Lower leg skin (tissue), 3 donors: Measurements from ENCODE around the gene BAZ1A.

Experiments
- POLR2A ChIP-seq, 2 donors: fragments of 450-650 bp; IDR thresholded peaks; one replicate each; pipeline ENCODE4 v1.6.1; 2016 to 2017; ENCODE audit warnings: antibody characterized with exemption in 2 of 2, mild to moderate bottlenecking in 1 of 2, moderate library complexity in 1 of 2
- TF ChIP-seq, protein P1 (sequence below), 3 donors: fragments of 450-650 bp; IDR thresholded peaks; one replicate each; pipeline ENCODE4 v1.5.1; 2016; ENCODE audit warnings: antibody characterized with exemption in 3 of 3, mild to moderate bottlenecking in 3 of 3, moderate library complexity in 2 of 3

DNA sequence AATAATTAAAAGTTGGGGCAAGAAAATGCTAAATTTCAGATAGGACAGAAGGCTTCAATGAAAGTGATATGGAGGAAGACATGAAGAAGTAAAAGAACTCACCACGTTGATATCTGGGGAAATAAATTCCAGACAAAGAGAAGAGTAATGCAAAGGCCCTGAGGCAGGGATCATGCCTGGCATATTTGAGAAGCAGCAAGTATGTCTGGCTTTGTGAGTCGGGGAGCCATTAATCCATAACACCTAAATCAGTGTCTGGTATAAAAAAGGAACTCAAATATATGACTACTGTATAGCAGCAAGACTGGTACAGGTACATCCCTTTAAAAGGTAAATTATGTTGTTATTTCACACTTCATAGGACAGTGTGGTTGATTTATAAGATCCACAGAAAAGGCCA lies 16.4 kb downstream of the BAZ1A start:
- TF ChIP-seq, protein P1, sequence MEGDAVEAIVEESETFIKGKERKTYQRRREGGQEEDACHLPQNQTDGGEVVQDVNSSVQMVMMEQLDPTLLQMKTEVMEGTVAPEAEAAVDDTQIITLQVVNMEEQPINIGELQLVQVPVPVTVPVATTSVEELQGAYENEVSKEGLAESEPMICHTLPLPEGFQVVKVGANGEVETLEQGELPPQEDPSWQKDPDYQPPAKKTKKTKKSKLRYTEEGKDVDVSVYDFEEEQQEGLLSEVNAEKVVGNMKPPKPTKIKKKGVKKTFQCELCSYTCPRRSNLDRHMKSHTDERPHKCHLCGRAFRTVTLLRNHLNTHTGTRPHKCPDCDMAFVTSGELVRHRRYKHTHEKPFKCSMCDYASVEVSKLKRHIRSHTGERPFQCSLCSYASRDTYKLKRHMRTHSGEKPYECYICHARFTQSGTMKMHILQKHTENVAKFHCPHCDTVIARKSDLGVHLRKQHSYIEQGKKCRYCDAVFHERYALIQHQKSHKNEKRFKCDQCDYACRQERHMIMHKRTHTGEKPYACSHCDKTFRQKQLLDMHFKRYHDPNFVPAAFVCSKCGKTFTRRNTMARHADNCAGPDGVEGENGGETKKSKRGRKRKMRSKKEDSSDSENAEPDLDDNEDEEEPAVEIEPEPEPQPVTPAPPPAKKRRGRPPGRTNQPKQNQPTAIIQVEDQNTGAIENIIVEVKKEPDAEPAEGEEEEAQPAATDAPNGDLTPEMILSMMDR (IDR thresholded peaks at IDR 0.05): no peak
- no peak for TF ChIP-seq POLR2A (IDR thresholded peaks at IDR 0.05)
